WTC11 (cell line): Measurements from ENCODE around the gene CALHM5. TPM values are rescaled to one million over a fixed set of nuclear protein-coding genes. Genes with fewer than 3 reads are reported as not detected.

Experiments used
- ATAC-seq: fragments of 200-7000 bp; cut with Tn5 transposase; 2 replicates; pipeline ENCODE4 v1.10.0; 2021; ENCODE audit warnings: mild to moderate bottlenecking, moderate library complexity
- CTCF ChIA-PET: fragments of 300-600 bp; sonication (Branson Sonifier 250); formaldehyde crosslinking; loops from one replicate; lab custom pipeline; 2021; ENCODE audit warnings: antibody characterized with exemption; lab: Charles Lee
- POLR2A ChIA-PET: fragments of 350-600 bp; sonication (Branson Sonifier 250); formaldehyde crosslinking; loops from one replicate; lab custom pipeline; 2021; ENCODE audit warnings: antibody characterized with exemption; lab: Charles Lee
- DNase-seq: peaks from one replicate; pipeline ENCODE4 v3.0.0; 2021; ENCODE audit warnings: low spot score
- H3K27ac Mint-ChIP-seq: 2 replicates; pipeline ENCODE4 v1.8.0; 2021; ENCODE audit warnings: mixed read lengths
- H3K27me3 Mint-ChIP-seq: 2 replicates; pipeline ENCODE4 v1.8.0; 2021; ENCODE audit warnings: low read depth, mild to moderate bottlenecking, moderate library complexity, mixed read lengths
- H3K36me3 Mint-ChIP-seq: 2 replicates; pipeline ENCODE4 v1.8.0; 2021; ENCODE audit warnings: mixed read lengths
- H3K4me1 Mint-ChIP-seq: 2 replicates; pipeline ENCODE4 v1.8.0; 2022; ENCODE audit warnings: mixed read lengths
- H3K4me3 Mint-ChIP-seq: 2 replicates; pipeline ENCODE4 v1.8.0; 2021; ENCODE audit warnings: mild to moderate bottlenecking, moderate library complexity, mixed read lengths
- H3K9me3 Mint-ChIP-seq: 2 replicates; pipeline ENCODE4 v1.8.0; 2021; ENCODE audit warnings: mixed read lengths
- AR ChIP-seq: fragments of 250-450 bp; sonication (Bioruptor Pico); IDR thresholded peaks from 2 replicates; pipeline ENCODE4 v1.9.0; 2021; ENCODE audit warnings: mild to moderate bottlenecking
- ATF1 ChIP-seq: sonication (generic); formaldehyde crosslinking; IDR thresholded peaks from 2 replicates; pipeline ENCODE4 v1.8.1; 2023; ENCODE audit warnings: mild to moderate bottlenecking, moderate library complexity, missing genetic modification reagents
- ATF3 ChIP-seq: sonication (generic); formaldehyde crosslinking; conservative IDR thresholded peaks from 2 replicates; pipeline ENCODE4 v1.8.1; 2022; ENCODE audit warnings: mild to moderate bottlenecking, missing genetic modification reagents
- CBFB ChIP-seq: sonication (generic); formaldehyde crosslinking; IDR thresholded peaks from 2 replicates; pipeline ENCODE4 v1.8.1; 2022; ENCODE audit warnings: mild to moderate bottlenecking, low read depth, missing genetic modification reagents
- CREB1 ChIP-seq: sonication (generic); formaldehyde crosslinking; IDR thresholded peaks from 2 replicates; pipeline ENCODE4 v1.8.0; 2023; ENCODE audit warnings: mild to moderate bottlenecking, missing genetic modification reagents
- ELF4 ChIP-seq: sonication (generic); formaldehyde crosslinking; IDR thresholded peaks from 2 replicates; pipeline ENCODE4 v1.8.1; 2022; ENCODE audit warnings: low read depth, mild to moderate bottlenecking, moderate library complexity, missing genetic modification reagents
- EMX1 ChIP-seq: fragments of 250-450 bp; sonication (Bioruptor Pico); IDR thresholded peaks from 2 replicates; pipeline ENCODE4 v1.8.0; 2021; ENCODE audit warnings: mild to moderate bottlenecking
- ESRRA ChIP-seq: sonication (generic); formaldehyde crosslinking; IDR thresholded peaks from 2 replicates; pipeline ENCODE4 v1.8.1; 2022; ENCODE audit warnings: mild to moderate bottlenecking, missing genetic modification reagents, borderline replicate concordance
- FOXJ3 ChIP-seq: sonication (generic); formaldehyde crosslinking; IDR thresholded peaks from 2 replicates; pipeline ENCODE4 v1.9.0; 2021; ENCODE audit warnings: missing genetic modification reagents, mild to moderate bottlenecking, borderline replicate concordance
- FOXP4 ChIP-seq: sonication (generic); formaldehyde crosslinking; IDR thresholded peaks from 2 replicates; pipeline ENCODE4 v1.8.0; 2022; ENCODE audit warnings: mild to moderate bottlenecking, missing genetic modification reagents
- JUN ChIP-seq: sonication (generic); formaldehyde crosslinking; IDR thresholded peaks from 2 replicates; pipeline ENCODE4 v1.8.0; 2023; ENCODE audit warnings: mild to moderate bottlenecking, missing genetic modification reagents
- NR2C2 ChIP-seq: sonication (generic); formaldehyde crosslinking; IDR thresholded peaks from 2 replicates; pipeline ENCODE4 v1.8.0; 2022; ENCODE audit warnings: mild to moderate bottlenecking, missing genetic modification reagents
- PREB ChIP-seq: sonication (generic); formaldehyde crosslinking; IDR thresholded peaks from 2 replicates; pipeline ENCODE4 v1.8.1; 2022; ENCODE audit warnings: mild to moderate bottlenecking, missing genetic modification reagents, moderate library complexity, borderline replicate concordance
- RELA ChIP-seq: sonication (generic); formaldehyde crosslinking; IDR thresholded peaks from 2 replicates; pipeline ENCODE4 v1.8.1; 2022; ENCODE audit warnings: missing genetic modification reagents, mild to moderate bottlenecking, borderline replicate concordance
- SMAD4 ChIP-seq: sonication (generic); formaldehyde crosslinking; IDR thresholded peaks from 2 replicates; pipeline ENCODE4 v1.8.0; 2022; ENCODE audit warnings: mild to moderate bottlenecking, missing genetic modification reagents
- SOX15 ChIP-seq: fragments of 250-450 bp; sonication (Bioruptor Pico); IDR thresholded peaks from 2 replicates; pipeline ENCODE4 v1.9.0; 2021; ENCODE audit warnings: mild to moderate bottlenecking
- TEAD4 ChIP-seq: sonication (generic); formaldehyde crosslinking; IDR thresholded peaks from 2 replicates; pipeline ENCODE4 v1.8.0; 2022; ENCODE audit warnings: mild to moderate bottlenecking, missing genetic modification reagents
- USF1 ChIP-seq: sonication (generic); formaldehyde crosslinking; IDR thresholded peaks from 2 replicates; pipeline ENCODE4 v1.8.0; 2022; ENCODE audit warnings: mild to moderate bottlenecking, missing genetic modification reagents
- ZBTB43 ChIP-seq: sonication (generic); formaldehyde crosslinking; IDR thresholded peaks from 2 replicates; pipeline ENCODE4 v1.8.1; 2023; ENCODE audit warnings: mild to moderate bottlenecking, missing genetic modification reagents
- ZMAT4 ChIP-seq: fragments of 250-450 bp; sonication (Bioruptor Pico); IDR thresholded peaks from 2 replicates; pipeline ENCODE4 v1.9.0; 2021; ENCODE audit warnings: mild to moderate bottlenecking
- ZNF138 ChIP-seq: sonication (generic); formaldehyde crosslinking; conservative IDR thresholded peaks from 2 replicates; pipeline ENCODE4 v1.8.1; 2022; ENCODE audit warnings: mild to moderate bottlenecking, moderate library complexity, missing genetic modification reagents
- ZNF232 ChIP-seq: sonication (generic); formaldehyde crosslinking; IDR thresholded peaks from 2 replicates; pipeline ENCODE4 v1.8.0; 2022; ENCODE audit warnings: mild to moderate bottlenecking, missing genetic modification reagents
- ZNF416 ChIP-seq: fragments of 250-450 bp; sonication (Bioruptor Pico); IDR thresholded peaks from 2 replicates; pipeline ENCODE4 v1.9.0; 2021; ENCODE audit warnings: mild to moderate bottlenecking, inconsistent platforms
- ZNF512 ChIP-seq: sonication (generic); formaldehyde crosslinking; IDR thresholded peaks from 2 replicates; pipeline ENCODE4 v1.8.1; 2022; ENCODE audit warnings: missing genetic modification reagents, borderline replicate concordance
- total RNA-seq: library from RNA; stranded (reverse); gene quantifications from 3 replicates; pipeline ENCODE4 v1.2.3, GENCODE V29; 2021

CALHM5 gene
- total RNA-seq, 1 experiment from 2014 or later, result 0.09 TPM

GRCh38 chr6:116553451-116553850 lies 42.0 kb downstream of the CALHM5 start, which contains the start of gene CALHM4 (continued):
- TF ChIP-seq FOXP4 (CRISPR knock-in tag) (no peak), ELF4 (CRISPR knock-in tag) (no peak), ZNF232 (CRISPR knock-in tag) (no peak), ZNF138 (CRISPR knock-in tag) (no peak), EMX1 (CRISPR knock-in tag) (no peak), RELA (CRISPR knock-in tag) (no peak), TEAD4 (CRISPR knock-in tag) (no peak), NR2C2 (CRISPR knock-in tag) (no peak), ATF3 (CRISPR knock-in tag) (no peak), SOX15 (no peak), ZNF416 (no peak), AR (CRISPR knock-in tag) (no peak)

- Mint-ChIP-seq H3K4me1 (peaks cover 1% of the 10 kb centered on the region), H3K27ac (no peak overlapping the region), H3K4me3 (no peak overlapping the region), H3K27me3 (no peaks in the 10 kb centered on the region; the same call in 1 of the 2 replicates), H3K36me3 (no peaks in the 10 kb centered on the region), H3K9me3 (no peaks in the 10 kb centered on the region)
- no peak for DNase-seq
- ATAC-seq, result no peak
- CTCF ChIA-PET, result interaction anchor here (0.8 to 3.8 kb wide), 3 partner anchors 23 to 287 kb away, joined by 3 to 15 read pairs (median 9); no protein-coding TSS in a partner anchor
- POLR2A ChIA-PET, result no interaction called here
- TF ChIP-seq TEAD4 (CRISPR knock-in tag), result no peak
Measured at GRCh38 chr6:116556065-116556464, 44.6 kb downstream of the CALHM5 start.

- no peaks in the 10 kb centered on the region for H3K9me3 Mint-ChIP-seq
- H3K36me3 Mint-ChIP-seq, result no peaks in the 10 kb centered on the region
- POLR2A ChIA-PET, result no interaction called here
- peaks cover 4% of the 10 kb centered on the region for H3K4me1 Mint-ChIP-seq
- CTCF ChIA-PET, result interaction anchor here (0.8 to 3.8 kb wide), 5 partner anchors 23 to 339 kb away, joined by 3 to 15 read pairs (median 9); no protein-coding TSS in a partner anchor
- H3K27me3 Mint-ChIP-seq, result no peaks in the 10 kb centered on the region; the same call in 1 of the 2 replicates
- H3K4me3 Mint-ChIP-seq, result no peak overlapping the region
- DNase-seq (no peak), ATAC-seq (no peak)
- no peak overlapping the region for H3K27ac Mint-ChIP-seq
- no peak for TF ChIP-seq ESRRA (CRISPR knock-in tag)
- no peak for TF ChIP-seq ZBTB43
- TF ChIP-seq ZNF512 (CRISPR knock-in tag), result no peak
- no peak for TF ChIP-seq FOXJ3
- no peak for TF ChIP-seq PREB (CRISPR knock-in tag)
- TF ChIP-seq CBFB (CRISPR knock-in tag), result no peak
- no peak for TF ChIP-seq ZMAT4 (CRISPR knock-in tag)
- no peak for TF ChIP-seq CREB1
- no peak for TF ChIP-seq ZNF232 (CRISPR knock-in tag)
- no peak for TF ChIP-seq JUN (CRISPR knock-in tag)
- TF ChIP-seq USF1, result no peak
- TF ChIP-seq SMAD4 (CRISPR knock-in tag), result no peak
- no peak for TF ChIP-seq ATF1 (CRISPR knock-in tag)
Measured at GRCh38 chr6:116556814-116557415, 45.5 kb downstream of the CALHM5 start.
